ENCODE results near the gene VWC2L.

VWC2L gene

GRCh38 chr2:214542866-214543265, 132.0 kb downstream of the VWC2L start:
- H3K4me1 ChIP-seq (ENCODE audit: low read length), result no peaks in the 10 kb centered on the region
- no peak overlapping the region for H3K4me3 ChIP-seq (ENCODE audit: low read length)
- no peak for DNase-seq
- H3K9me3 ChIP-seq (replicated peaks; ENCODE audit: insufficient read depth, low read length), result no peaks in the 10 kb centered on the region
- H3K4me2 ChIP-seq (ENCODE audit: low read depth, low read length), result no peak overlapping the region
- H4K20me1 ChIP-seq (ENCODE audit: insufficient read depth, low read length), result no peaks in the 10 kb centered on the region
- H3K9me2 ChIP-seq (replicated peaks; ENCODE audit: insufficient read depth, low read length), result no peaks in the 10 kb centered on the region
- no peaks in the 10 kb centered on the region for H3K79me2 ChIP-seq (ENCODE audit: low read length)
- no peaks in the 10 kb centered on the region for H3K36me3 ChIP-seq (replicated peaks; ENCODE audit: insufficient read depth, low read length)
- no peak for TF ChIP-seq EZH2 (optimal IDR thresholded peaks at IDR 0.05; ENCODE audit: low read depth, low read length)
- TF ChIP-seq, protein P1, sequence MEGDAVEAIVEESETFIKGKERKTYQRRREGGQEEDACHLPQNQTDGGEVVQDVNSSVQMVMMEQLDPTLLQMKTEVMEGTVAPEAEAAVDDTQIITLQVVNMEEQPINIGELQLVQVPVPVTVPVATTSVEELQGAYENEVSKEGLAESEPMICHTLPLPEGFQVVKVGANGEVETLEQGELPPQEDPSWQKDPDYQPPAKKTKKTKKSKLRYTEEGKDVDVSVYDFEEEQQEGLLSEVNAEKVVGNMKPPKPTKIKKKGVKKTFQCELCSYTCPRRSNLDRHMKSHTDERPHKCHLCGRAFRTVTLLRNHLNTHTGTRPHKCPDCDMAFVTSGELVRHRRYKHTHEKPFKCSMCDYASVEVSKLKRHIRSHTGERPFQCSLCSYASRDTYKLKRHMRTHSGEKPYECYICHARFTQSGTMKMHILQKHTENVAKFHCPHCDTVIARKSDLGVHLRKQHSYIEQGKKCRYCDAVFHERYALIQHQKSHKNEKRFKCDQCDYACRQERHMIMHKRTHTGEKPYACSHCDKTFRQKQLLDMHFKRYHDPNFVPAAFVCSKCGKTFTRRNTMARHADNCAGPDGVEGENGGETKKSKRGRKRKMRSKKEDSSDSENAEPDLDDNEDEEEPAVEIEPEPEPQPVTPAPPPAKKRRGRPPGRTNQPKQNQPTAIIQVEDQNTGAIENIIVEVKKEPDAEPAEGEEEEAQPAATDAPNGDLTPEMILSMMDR (IDR thresholded peaks at IDR 0.05; ENCODE audit: low read length), result no peak
- no peak overlapping the region for H3K9ac ChIP-seq (ENCODE audit: low read length)
- H3K27me3 ChIP-seq (replicated peaks; ENCODE audit: insufficient read depth, low read length), result no peaks in the 10 kb centered on the region
- H2AFZ ChIP-seq (ENCODE audit: low read length), result no peak overlapping the region
- H3F3A ChIP-seq (ENCODE audit: insufficient read depth, low read length), result no peaks in the 10 kb centered on the region
- H3K27ac ChIP-seq (ENCODE audit: low read length), result no peak overlapping the region

DNA sequence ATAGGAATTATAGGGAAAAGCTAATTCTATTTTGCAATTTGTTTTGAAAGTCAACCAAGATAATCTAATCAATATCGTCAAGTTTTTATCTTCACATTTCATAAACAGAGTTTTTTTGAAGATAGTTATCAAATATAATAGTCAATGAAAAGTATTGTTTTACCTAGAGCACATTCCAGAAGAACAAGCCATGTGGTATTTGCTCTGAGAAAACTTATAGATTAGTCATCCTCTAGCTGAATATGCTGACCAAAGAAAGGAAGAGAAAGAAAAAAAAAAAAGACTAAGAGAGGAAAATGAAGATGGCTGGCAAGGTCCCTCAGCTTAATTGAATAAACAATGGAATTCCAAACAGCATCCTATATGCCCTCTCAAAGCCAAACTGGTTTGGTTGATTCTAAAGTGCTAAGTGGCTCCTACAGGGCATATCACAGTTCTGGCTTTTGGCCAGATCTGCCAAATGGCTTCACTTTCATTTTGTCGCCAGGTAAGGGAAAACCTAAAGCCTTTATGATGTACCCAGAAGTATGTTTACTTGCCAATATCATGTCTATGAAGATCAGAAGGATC, 132.6 kb downstream of the VWC2L start:
- no peaks in the 10 kb centered on the region for H3K27me3 ChIP-seq (replicated peaks; ENCODE audit: insufficient read depth, low read length)
- TF ChIP-seq, protein P1 (IDR thresholded peaks at IDR 0.05; ENCODE audit: low read length), result no peak
- peak; percentile 15 for DNase-seq
- no peak overlapping the region for H3K4me3 ChIP-seq (ENCODE audit: low read length)
- H3K79me2 ChIP-seq (ENCODE audit: low read length), result no peaks in the 10 kb centered on the region
- H2AFZ ChIP-seq (ENCODE audit: low read length), result no peak overlapping the region
- no peak overlapping the region for H3K27ac ChIP-seq (ENCODE audit: low read length)
- H3K9me3 ChIP-seq (replicated peaks; ENCODE audit: insufficient read depth, low read length), result no peaks in the 10 kb centered on the region
- no peaks in the 10 kb centered on the region for H3K36me3 ChIP-seq (replicated peaks; ENCODE audit: insufficient read depth, low read length)
- H3K4me2 ChIP-seq (ENCODE audit: low read depth, low read length), result no peak overlapping the region
- H4K20me1 ChIP-seq (ENCODE audit: insufficient read depth, low read length), result no peaks in the 10 kb centered on the region
- no peaks in the 10 kb centered on the region for H3K4me1 ChIP-seq (ENCODE audit: low read length)
- no peaks in the 10 kb centered on the region for H3K9me2 ChIP-seq (replicated peaks; ENCODE audit: insufficient read depth, low read length)
- H3F3A ChIP-seq (ENCODE audit: insufficient read depth, low read length), result no peaks in the 10 kb centered on the region
- no peak overlapping the region for H3K9ac ChIP-seq (ENCODE audit: low read length)

- no peak for DNase-seq
- H3K4me3 ChIP-seq (ENCODE audit: low read length), result no peak overlapping the region
- no peaks in the 10 kb centered on the region for H3K4me1 ChIP-seq (ENCODE audit: low read length)
- no peaks in the 10 kb centered on the region for H3K9me3 ChIP-seq (replicated peaks; ENCODE audit: insufficient read depth, low read length)
- H3K4me2 ChIP-seq (ENCODE audit: low read depth, low read length), result no peak overlapping the region
- H3K79me2 ChIP-seq (ENCODE audit: low read length), result no peaks in the 10 kb centered on the region
- no peaks in the 10 kb centered on the region for H3F3A ChIP-seq (ENCODE audit: insufficient read depth, low read length)
- no peaks in the 10 kb centered on the region for H4K20me1 ChIP-seq (ENCODE audit: insufficient read depth, low read length)
- H3K36me3 ChIP-seq (replicated peaks; ENCODE audit: insufficient read depth, low read length), result no peaks in the 10 kb centered on the region
- H3K9me2 ChIP-seq (replicated peaks; ENCODE audit: insufficient read depth, low read length), result no peaks in the 10 kb centered on the region
- H3K27me3 ChIP-seq (replicated peaks; ENCODE audit: insufficient read depth, low read length), result no peaks in the 10 kb centered on the region
- H3K9ac ChIP-seq (ENCODE audit: low read length), result no peak overlapping the region
- no peak overlapping the region for H2AFZ ChIP-seq (ENCODE audit: low read length)
- H3K27ac ChIP-seq (ENCODE audit: low read length), result no peak overlapping the region
- TF ChIP-seq EZH2 (optimal IDR thresholded peaks at IDR 0.05; ENCODE audit: low read depth, low read length) (no peak), EZH2phosphoT487 (IDR thresholded peaks at IDR 0.05; ENCODE audit: low read length) (no peak)
- TF ChIP-seq, protein P1 (IDR thresholded peaks at IDR 0.05; ENCODE audit: low read length), result no peak
These were observed 135.2 kb downstream of the VWC2L start for GRCh38 chr2:214545898-214546542.
